DOHH2 (cell line): ENCODE results near the gene POLD4.

ENCODE experiments used
- H3F3A ChIP-seq: fragments of 200-600 bp; sonication (generic), shearing (Covaris generic); 2 replicates; pipeline ENCODE4 v1.6.0; 2016; ENCODE audit warnings: antibody characterized with exemption, mild to moderate bottlenecking; ENCODE audit not compliant: control insufficient read depth, insufficient read depth
- H3K27ac ChIP-seq: fragments of 200-600 bp; sonication (generic); 2 replicates; pipeline ENCODE4 v1.5.1; 2014; ENCODE audit warnings: low read depth, mild to moderate bottlenecking, low read length, moderate library complexity
- H3K27me3 ChIP-seq: fragments of 200-600 bp; sonication (generic); 2 replicates; pipeline ENCODE4 v1.6.1; 2014; ENCODE audit warnings: mild to moderate bottlenecking, low read length, mixed read lengths; ENCODE audit not compliant: control insufficient read depth
- H3K36me3 ChIP-seq: fragments of 200-600 bp; sonication (generic); 2 replicates; pipeline ENCODE4 v1.6.1; 2014; ENCODE audit warnings: mild to moderate bottlenecking, low read length, moderate library complexity, mixed read lengths; ENCODE audit not compliant: control insufficient read depth
- H3K4me1 ChIP-seq: fragments of 200-600 bp; sonication (generic); 2 replicates; pipeline ENCODE4 v1.6.1; 2014; ENCODE audit warnings: mild to moderate bottlenecking, low read length, mixed read lengths; ENCODE audit not compliant: control insufficient read depth
- H3K4me2 ChIP-seq: fragments of 200-600 bp; sonication (generic); 2 replicates; pipeline ENCODE4 v1.6.0; 2014; ENCODE audit warnings: mild to moderate bottlenecking, low read length, moderate library complexity
- H3K4me3 ChIP-seq: fragments of 200-600 bp; sonication (generic); 2 replicates; pipeline ENCODE4 v1.5.1; 2014; ENCODE audit warnings: mild to moderate bottlenecking, low read length, mixed read lengths
- H3K79me2 ChIP-seq: fragments of 200-600 bp; sonication (generic); 2 replicates; pipeline ENCODE4 v1.6.1; 2014; ENCODE audit warnings: mild to moderate bottlenecking, low read length, mixed read lengths; ENCODE audit not compliant: control insufficient read depth
- H3K9me2 ChIP-seq: fragments of 200-600 bp; sonication (generic); replicated peaks from 2 replicates; pipeline ENCODE4 v1.6.1; 2014; ENCODE audit warnings: mild to moderate bottlenecking, low read length, mixed read lengths; ENCODE audit not compliant: control insufficient read depth
- H3K9me3 ChIP-seq: fragments of 200-600 bp; sonication (generic); 2 replicates; pipeline ENCODE4 v1.6.1; 2014; ENCODE audit warnings: antibody characterized with exemption, low read length, mixed read lengths; ENCODE audit not compliant: control insufficient read depth, insufficient read depth
- H4K20me1 ChIP-seq: fragments of 200-600 bp; sonication (generic); 2 replicates; pipeline ENCODE4 v1.6.0; 2014; ENCODE audit warnings: low read depth, mild to moderate bottlenecking, antibody characterized with exemption, low read length, moderate library complexity; ENCODE audit not compliant: control insufficient read depth, insufficient read depth
- EZH2phosphoT487 ChIP-seq: fragments of 200-600 bp; sonication (generic); IDR thresholded peaks from 2 replicates; pipeline ENCODE4 v1.6.1; 2017; ENCODE audit warnings: borderline replicate concordance, mild to moderate bottlenecking, antibody characterized with exemption, low read length, moderate library complexity, mixed read lengths
- TF ChIP-seq, protein P1 (sequence below): fragments of 200-600 bp; sonication (generic); IDR thresholded peaks from one replicate; pipeline ENCODE4 v1.5.1; 2014; ENCODE audit warnings: antibody characterized with exemption, mild to moderate bottlenecking, low read depth, low read length; ENCODE audit not compliant: poor library complexity, severe bottlenecking

The POLD4 gene

DNA sequence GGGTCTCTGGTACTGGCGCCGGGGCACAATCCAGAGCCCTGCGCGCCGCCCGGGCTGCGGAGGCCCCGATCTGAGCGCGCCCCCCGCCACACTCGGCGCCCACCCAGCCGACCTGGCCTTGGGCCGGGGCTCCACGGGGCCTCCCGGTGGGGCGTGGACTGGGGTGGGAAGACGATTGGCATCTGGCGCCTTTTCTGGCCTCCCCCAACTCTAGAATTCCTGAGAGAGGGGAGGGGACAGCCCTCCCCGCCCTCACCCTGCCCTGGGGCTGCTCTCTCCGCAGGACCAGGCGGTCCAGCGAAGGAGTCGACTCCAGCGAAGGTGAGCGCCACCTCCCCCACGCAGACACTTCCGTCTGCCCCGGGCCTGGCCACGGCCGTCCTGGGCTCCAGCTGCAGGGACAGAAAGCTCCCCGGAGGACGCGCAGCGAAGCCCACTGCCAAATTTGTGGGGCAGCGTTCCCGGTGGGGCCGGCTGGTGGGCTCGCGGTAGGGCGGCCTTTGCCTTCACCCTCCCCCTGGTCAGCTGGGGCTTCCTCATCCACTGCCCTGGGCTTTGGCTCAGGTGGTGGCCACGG lies 49.4 kb downstream of the POLD4 start:
- Histone ChIP-seq H3K9me2 (no peaks in the 10 kb centered on the region), H4K20me1 (no peaks in the 10 kb centered on the region), H3K27me3 (no peaks in the 10 kb centered on the region), H3K36me3 (peaks cover 44% of the 10 kb centered on the region), H3K79me2 (no peaks in the 10 kb centered on the region), H3K4me3 (no peak overlapping the region), H3K9me3 (no peaks in the 10 kb centered on the region), H3K4me2 (no peak overlapping the region), H3K4me1 (no peaks in the 10 kb centered on the region), H3F3A (no peaks in the 10 kb centered on the region), H3K27ac (no peak overlapping the region)
- TF ChIP-seq, protein P1, sequence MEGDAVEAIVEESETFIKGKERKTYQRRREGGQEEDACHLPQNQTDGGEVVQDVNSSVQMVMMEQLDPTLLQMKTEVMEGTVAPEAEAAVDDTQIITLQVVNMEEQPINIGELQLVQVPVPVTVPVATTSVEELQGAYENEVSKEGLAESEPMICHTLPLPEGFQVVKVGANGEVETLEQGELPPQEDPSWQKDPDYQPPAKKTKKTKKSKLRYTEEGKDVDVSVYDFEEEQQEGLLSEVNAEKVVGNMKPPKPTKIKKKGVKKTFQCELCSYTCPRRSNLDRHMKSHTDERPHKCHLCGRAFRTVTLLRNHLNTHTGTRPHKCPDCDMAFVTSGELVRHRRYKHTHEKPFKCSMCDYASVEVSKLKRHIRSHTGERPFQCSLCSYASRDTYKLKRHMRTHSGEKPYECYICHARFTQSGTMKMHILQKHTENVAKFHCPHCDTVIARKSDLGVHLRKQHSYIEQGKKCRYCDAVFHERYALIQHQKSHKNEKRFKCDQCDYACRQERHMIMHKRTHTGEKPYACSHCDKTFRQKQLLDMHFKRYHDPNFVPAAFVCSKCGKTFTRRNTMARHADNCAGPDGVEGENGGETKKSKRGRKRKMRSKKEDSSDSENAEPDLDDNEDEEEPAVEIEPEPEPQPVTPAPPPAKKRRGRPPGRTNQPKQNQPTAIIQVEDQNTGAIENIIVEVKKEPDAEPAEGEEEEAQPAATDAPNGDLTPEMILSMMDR, result no peak
- no peak for TF ChIP-seq EZH2phosphoT487

DNA sequence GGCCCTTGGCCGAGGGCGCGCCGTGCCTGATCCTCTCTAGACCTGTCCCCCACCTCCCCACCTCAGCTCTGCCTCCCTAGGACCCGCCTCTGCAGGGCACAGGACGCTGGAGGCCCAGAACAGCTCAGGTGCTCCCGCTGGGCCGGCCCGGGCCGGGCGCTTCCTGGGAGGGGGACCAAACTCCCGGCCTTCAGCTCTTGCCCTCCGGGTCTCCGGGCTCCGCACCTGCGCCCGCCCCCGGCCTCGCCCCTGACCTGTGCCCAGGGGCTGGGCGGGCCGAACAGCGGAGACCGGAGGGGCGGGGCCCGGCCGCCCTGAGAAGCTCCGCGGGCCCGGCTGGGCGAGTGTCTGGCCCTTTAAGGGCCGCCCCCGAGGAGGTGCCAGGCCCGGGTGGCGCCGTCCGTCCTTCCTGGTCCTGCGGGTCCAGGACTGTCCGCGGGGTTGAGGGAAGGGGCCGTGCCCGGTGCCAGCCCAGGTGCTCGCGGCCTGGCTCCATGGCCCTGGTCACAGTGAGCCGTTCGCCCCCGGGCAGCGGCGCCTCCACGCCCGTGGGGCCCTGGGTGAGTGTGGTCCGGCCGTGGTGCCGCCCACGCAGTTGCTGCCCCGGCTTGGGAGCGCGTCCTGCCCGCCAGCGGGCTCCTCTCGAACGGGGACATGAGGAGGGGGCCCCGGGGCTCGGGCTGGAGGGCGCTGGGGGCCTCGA lies 50.1 kb downstream of the POLD4 start, which contains the start of gene SSH3:
SSH3 (plus strand) TSS at position 399 of the 703 bp plus-strand sequence; CDS start at position 495, 96 bp downstream.
- Histone ChIP-seq H3K9me2 (no peaks in the 10 kb centered on the region), H3K36me3 (peaks cover 49% of the 10 kb centered on the region), H4K20me1 (no peaks in the 10 kb centered on the region), H3K27me3 (no peaks in the 10 kb centered on the region), H3F3A (no peaks in the 10 kb centered on the region), H3K4me2 (no peak within 1 kb of the TSS), H3K4me1 (no peaks in the 10 kb centered on the region), H3K4me3 (no peak within 1 kb of the TSS), H3K9me3 (no peaks in the 10 kb centered on the region), H3K27ac (no peak within 1 kb of the TSS), H3K79me2 (no peaks in the 10 kb centered on the region)
- TF ChIP-seq, protein P1, result no peak
- TF ChIP-seq EZH2phosphoT487, result no peak

DNA sequence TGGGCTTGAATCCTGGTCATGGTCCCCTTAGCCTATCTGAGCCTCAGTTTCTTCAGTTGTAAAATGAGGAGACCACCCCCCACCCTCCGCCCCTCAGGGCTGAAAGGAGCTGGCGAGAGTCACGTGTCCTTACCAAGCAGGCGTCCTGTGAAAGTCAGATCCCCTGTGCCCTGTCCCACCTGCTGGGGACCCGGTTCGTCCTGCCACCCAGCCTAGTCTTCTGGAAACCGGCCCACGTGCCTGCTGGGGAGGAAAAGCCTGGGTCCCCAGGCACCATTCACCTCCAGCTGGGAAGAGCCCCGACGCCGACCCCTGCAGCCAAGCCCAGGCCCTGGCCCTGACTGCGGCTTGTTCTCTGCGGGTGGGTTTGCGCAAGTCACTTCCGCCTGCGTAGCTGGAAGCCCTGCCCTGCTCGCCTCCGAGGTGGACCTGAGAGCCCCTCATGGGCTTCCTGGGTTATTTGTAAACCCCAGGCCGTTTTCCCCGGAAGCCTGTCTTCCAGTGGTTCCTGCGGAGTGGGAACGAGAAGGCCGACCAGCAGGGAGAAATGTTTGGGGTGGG lies 50.7 kb downstream of the POLD4 start:
- no peaks in the 10 kb centered on the region for H3F3A ChIP-seq
- H3K79me2 ChIP-seq, result no peaks in the 10 kb centered on the region
- H3K4me2 ChIP-seq, result no peak overlapping the region
- TF ChIP-seq, protein P1, result no peak
- no peak for TF ChIP-seq EZH2phosphoT487
- H3K9me2 ChIP-seq, result no peaks in the 10 kb centered on the region
- H4K20me1 ChIP-seq, result no peaks in the 10 kb centered on the region
- no peaks in the 10 kb centered on the region for H3K27me3 ChIP-seq
- no peak overlapping the region for H3K4me3 ChIP-seq
- H3K36me3 ChIP-seq, result peaks cover 55% of the 10 kb centered on the region
- no peaks in the 10 kb centered on the region for H3K9me3 ChIP-seq
- no peaks in the 10 kb centered on the region for H3K4me1 ChIP-seq
- no peak overlapping the region for H3K27ac ChIP-seq
